G401.6 (cell line): ENCODE results near the gene ADRB1.

Experiments used
- FAIRE-seq: peaks from 2 replicates; lab custom pipeline; 2012; peaks lifted over from hg19 to GRCh38; lab: Jason Lieb, UNC

Gene ADRB1

GRCh38 chr10:114095559-114096337 lies 52.1 kb downstream of the ADRB1 start:
- no peak for FAIRE-seq
